GM19438 (cell line): ENCODE data around the gene NPM1.
"Not testable (repeated sequence)": the region's sequence is repeated elsewhere in the genome, so short reads cannot be mapped to it uniquely, and the experiment has no call there.

ENCODE experiments used
- ATAC-seq: cut with Tn5 transposase; IDR thresholded peaks from one replicate; pipeline ENCODE4 v1.9.1; 2021; ENCODE audit warnings: low read depth; ENCODE audit not compliant: unreplicated experiment

NPM1 gene

GRCh38 chr5:171387345-171387969 lies at the start of gene NPM1:
NPM1 (plus strand) TSS chr5:171387849; CDS start chr5:171387949, 100 bp downstream.
- ATAC-seq: peak; percentile 76

- no peak for ATAC-seq
Observed at GRCh38 chr5:171340042-171340441, 47.6 kb upstream of the NPM1 start.

GRCh38 chr5:171340491-171340890 lies 47.2 kb upstream of the NPM1 start:
- no peak for ATAC-seq

GRCh38 chr5:171342362-171343111 lies 45.1 kb upstream of the NPM1 start:
- peak; percentile 72 for ATAC-seq

GRCh38 chr5:171344936-171345608 lies 42.6 kb upstream of the NPM1 start:
- no peak for ATAC-seq

- ATAC-seq: no peak
Observed at GRCh38 chr5:171351536-171352073, 36.0 kb upstream of the NPM1 start.

GRCh38 chr5:171355302-171355724 lies 32.3 kb upstream of the NPM1 start:
- peak; percentile 97 for ATAC-seq

GRCh38 chr5:171357843-171358242 lies 29.8 kb upstream of the NPM1 start:
- no peak for ATAC-seq

- not testable (repeated sequence) for ATAC-seq
Observed at GRCh38 chr5:171361151-171361550, 26.5 kb upstream of the NPM1 start.

- not testable (repeated sequence) for ATAC-seq
Observed at GRCh38 chr5:171363249-171363648, 24.4 kb upstream of the NPM1 start.

- no peak for ATAC-seq
Observed at GRCh38 chr5:171363846-171364245, 23.8 kb upstream of the NPM1 start.

GRCh38 chr5:171365351-171365750 lies 22.3 kb upstream of the NPM1 start:
- ATAC-seq: no peak

- ATAC-seq: no peak
Observed at GRCh38 chr5:171366645-171367044, 21.0 kb upstream of the NPM1 start.

- peak; percentile 69 for ATAC-seq
Observed at GRCh38 chr5:171367424-171368370, 20.0 kb upstream of the NPM1 start.

GRCh38 chr5:171369056-171369455 lies 18.6 kb upstream of the NPM1 start:
- ATAC-seq: no peak

- ATAC-seq: no peak
Observed at GRCh38 chr5:171369898-171370297, 17.8 kb upstream of the NPM1 start.

GRCh38 chr5:171370881-171371280 lies 16.8 kb upstream of the NPM1 start:
- ATAC-seq: not testable (repeated sequence)

- ATAC-seq: no peak
Observed at GRCh38 chr5:171371326-171371725, 16.3 kb upstream of the NPM1 start.

- no peak for ATAC-seq
Observed at GRCh38 chr5:171379961-171380360, 7.7 kb upstream of the NPM1 start.

GRCh38 chr5:171384416-171384815 lies 3.2 kb upstream of the NPM1 start:
- not testable (repeated sequence) for ATAC-seq
